CD14-positive monocyte (primary cell): Measurements from ENCODE around the gene SLX9. TPM values are rescaled to one million over a fixed set of nuclear protein-coding genes. Genes with fewer than 3 reads are reported as not detected.

Experiments used
- DNase-seq, 3 donors: peaks; one replicate each; pipeline ENCODE4 v3.0.0-alpha.2; 2011 to 2022
- H2AFZ ChIP-seq: 2 replicates; pipeline ENCODE4 v1.6.0; 2012; ENCODE audit warnings: mild to moderate bottlenecking, low read depth, low read length, inconsistent platforms; ENCODE audit not compliant: insufficient read depth, poor library complexity, severe bottlenecking
- H3K27ac ChIP-seq, 2 donors: 1 replicate in 1 of 2; 2 replicates in 1 of 2; pipeline ENCODE4 v1.5.1; 2012 to 2013; ENCODE audit warnings: low read length in 2 of 2, control low read depth in 1 of 2, inconsistent platforms in 1 of 2, low read depth in 1 of 2, mild to moderate bottlenecking in 1 of 2
- H3K27me3 ChIP-seq, 2 donors: one replicate each; pipeline versions ENCODE4 v1.6.0 to v1.6.1; 2011 to 2013; ENCODE audit warnings: low read length in 2 of 2; ENCODE audit not compliant: control insufficient read depth in 2 of 2, insufficient read depth in 2 of 2
- H3K36me3 ChIP-seq, 2 donors: replicated peaks in 1 of 2; 1 replicate in 1 of 2; 2 replicates in 1 of 2; pipeline versions ENCODE4 v1.5.1 to v1.6.1; 2012 to 2013; ENCODE audit warnings: low read length in 2 of 2, control low read depth in 1 of 2, inconsistent platforms in 1 of 2, mild to moderate bottlenecking in 1 of 2; ENCODE audit not compliant: insufficient read depth in 2 of 2, control insufficient read depth in 1 of 2
- H3K4me1 ChIP-seq, 2 donors: 1 replicate in 1 of 2; 2 replicates in 1 of 2; pipeline versions ENCODE4 v1.5.1 to v1.6.1; 2012 to 2013; ENCODE audit warnings: low read length in 2 of 2, control low read depth in 1 of 2, inconsistent platforms in 1 of 2, mild to moderate bottlenecking in 1 of 2, moderate library complexity in 1 of 2; ENCODE audit not compliant: insufficient read depth in 2 of 2, control insufficient read depth in 1 of 2
- H3K4me2 ChIP-seq: replicated peaks from 2 replicates; pipeline ENCODE3; 2012; ENCODE audit warnings: low read length, moderate library complexity, mild to moderate bottlenecking; ENCODE audit not compliant: poor library complexity, severe bottlenecking; ENCODE audit errors: extremely low read depth
- H3K4me3 ChIP-seq, 3 experiments: fragments of 200-600 bp in 1 of 3; sonication (generic) in 1 of 3; replicated peaks in 1 of 3; 1 replicate in 2 of 3; 2 replicates in 1 of 3; pipeline ENCODE4 v1.5.1; 2011 to 2013; ENCODE audit warnings: low read length in 3 of 3, mild to moderate bottlenecking in 3 of 3, control low read depth in 2 of 3, low read depth in 2 of 3, inconsistent platforms in 1 of 3, moderate library complexity in 1 of 3
- H3K79me2 ChIP-seq: 2 replicates; pipeline ENCODE4 v1.6.0; 2012; ENCODE audit warnings: mild to moderate bottlenecking, control low read depth, inconsistent platforms, low read length, moderate library complexity; ENCODE audit not compliant: insufficient read depth
- H3K9ac ChIP-seq: 2 replicates; pipeline ENCODE4 v1.6.0; 2017; ENCODE audit warnings: low read length, mild to moderate bottlenecking; ENCODE audit not compliant: insufficient read depth, poor library complexity, severe bottlenecking
- H3K9me3 ChIP-seq, 2 donors: replicated peaks in 1 of 2; 1 replicate in 1 of 2; 2 replicates in 1 of 2; pipeline versions ENCODE4 v1.5.1 to v1.6.1; 2012 to 2013; ENCODE audit warnings: low read length in 2 of 2, control low read depth in 1 of 2; ENCODE audit not compliant: control insufficient read depth in 1 of 2, insufficient read depth in 1 of 2
- H4K20me1 ChIP-seq: 2 replicates; pipeline ENCODE4 v1.6.0; 2012; ENCODE audit warnings: mild to moderate bottlenecking, low read length, control low read depth, moderate library complexity; ENCODE audit not compliant: insufficient read depth
- H3K27ac Mint-ChIP-seq, 7 donors: one replicate each; pipeline ENCODE4 v1.8.0; 2020; ENCODE audit warnings: mild to moderate bottlenecking in 7 of 7, mixed read lengths in 7 of 7, moderate library complexity in 6 of 7, inconsistent platforms in 2 of 7
- H3K27me3 Mint-ChIP-seq, 3 donors: one replicate each; pipeline ENCODE4 v1.8.0; 2021 to 2022; ENCODE audit warnings: low read depth in 3 of 3, mild to moderate bottlenecking in 3 of 3, mixed read lengths in 3 of 3, moderate library complexity in 3 of 3, inconsistent platforms in 1 of 3
- H3K36me3 Mint-ChIP-seq, 2 donors: one replicate each; pipeline ENCODE4 v1.8.0; 2020; ENCODE audit warnings: mixed read lengths in 2 of 2, inconsistent platforms in 1 of 2, mild to moderate bottlenecking in 1 of 2
- H3K4me1 Mint-ChIP-seq: one replicate; pipeline ENCODE4 v1.8.0; 2020; ENCODE audit warnings: mild to moderate bottlenecking, mixed read lengths
- H3K4me3 Mint-ChIP-seq, 2 donors: one replicate each; pipeline ENCODE4 v1.8.0; 2020; ENCODE audit warnings: mild to moderate bottlenecking in 2 of 2, mixed read lengths in 2 of 2, moderate library complexity in 1 of 2
- H3K9me3 Mint-ChIP-seq, 7 donors: one replicate each; pipeline ENCODE4 v1.8.0; 2020 to 2022; ENCODE audit warnings: mixed read lengths in 7 of 7, mild to moderate bottlenecking in 6 of 7, moderate library complexity in 6 of 7, inconsistent platforms in 2 of 7
- WGBS: methylation state at CpG from one replicate; pipeline ENCODE4 v1.1.5; 2013; ENCODE audit warnings: missing lambda C conversion rate; ENCODE audit not compliant: insufficient coverage; 5-methylcytosine and 5-hydroxymethylcytosine counted together
- intact Hi-C, 2 donors: fragments of 100-400 bp; cut with micrococcal nuclease; formaldehyde crosslinking; loops; one replicate each; pipeline versions ENCODE4 v1.15.0 to v1.15.1; 2023
- polyA minus RNA-seq: library from RNA; depleted of rRNA, polyadenylated mRNA; stranded (reverse); fragments of >200 nt; gene quantifications from 2 replicates; pipeline ENCODE4 v1.2.3, GENCODE V29; 2012
- polyA plus RNA-seq, 3 donors: library from polyadenylated mRNA; depleted of rRNA in 1 of 3; unstranded in 2 of 3; stranded (reverse) in 1 of 3; fragments of 300-500 nt in 2 of 3; fragments of >200 nt in 1 of 3; fragmentation: Illumina TruSeq in 2 of 3; gene quantifications; 1 replicate in 2 of 3; 2 replicates in 1 of 3; pipeline ENCODE4 v1.2.3, GENCODE V29; 2012 to 2021
- total RNA-seq, 12 experiments: library from RNA in 1 of 12; stranded (reverse) in 1 of 12; fragments of 120-200 nt in 1 of 12; gene quantifications; one replicate each; pipeline ENCODE4 v1.2.4 and lab custom pipeline; 2013 to 2026; ENCODE audit warnings: mixed read lengths in 6 of 12, inconsistent platforms in 1 of 12
- TF ChIP-seq, protein P1 (sequence below): fragments of 200-600 bp; IDR thresholded peaks from one replicate; pipeline ENCODE4 v1.8.0; 2022; ENCODE audit warnings: antibody characterized with exemption, mild to moderate bottlenecking

SLX9 gene, protein sequence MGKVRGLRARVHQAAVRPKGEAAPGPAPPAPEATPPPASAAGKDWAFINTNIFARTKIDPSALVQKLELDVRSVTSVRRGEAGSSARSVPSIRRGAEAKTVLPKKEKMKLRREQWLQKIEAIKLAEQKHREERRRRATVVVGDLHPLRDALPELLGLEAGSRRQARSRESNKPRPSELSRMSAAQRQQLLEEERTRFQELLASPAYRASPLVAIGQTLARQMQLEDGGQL
- 12.7 TPM for total RNA-seq (2013)
- polyA plus RNA-seq (1 to 10 TPM; 7.5 to 9.0 (median 9.0) TPM), polyA minus RNA-seq (7.3 and 14.1 TPM in 2 replicates), total RNA-seq (lab: John Stamatoyannopoulos, UW) (1.2 to 6.6 (median 4.4) reads per million in 11 experiments)

DNA sequence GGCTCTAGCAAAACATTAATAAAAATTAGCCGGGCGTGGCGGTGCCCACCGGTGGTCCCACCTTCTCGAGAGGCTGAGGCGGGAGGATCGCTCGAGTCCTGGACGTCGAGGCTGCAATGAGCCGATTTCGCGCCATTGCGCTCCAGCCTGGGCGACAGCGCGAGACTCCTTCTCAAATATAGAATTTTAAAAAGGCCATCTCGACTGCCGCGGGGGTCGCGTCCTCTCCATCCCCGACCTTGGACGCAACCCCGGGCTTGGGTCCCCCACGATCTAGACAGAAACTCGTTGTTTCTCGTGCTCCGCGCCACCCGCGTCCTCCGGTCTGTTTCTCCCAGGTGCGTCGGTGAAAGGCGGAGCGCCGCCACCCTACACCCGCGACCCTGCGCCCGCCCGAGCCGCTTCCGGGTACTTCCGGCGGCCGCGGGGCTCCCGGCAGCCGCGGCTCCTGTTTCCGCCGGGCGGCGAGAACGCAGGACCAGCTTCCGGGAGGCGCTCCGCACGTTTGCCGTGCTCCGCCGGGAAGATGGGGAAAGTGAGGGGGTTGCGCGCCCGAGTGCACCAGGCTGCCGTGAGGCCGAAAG, at the start of gene SLX9:
Gene SLX9 (plus strand): TSS at position 498 of the 584 bp plus-strand sequence. CDS start 29 bp downstream, at position 527.
- H3K27me3 Mint-ChIP-seq, result peaks cover 0 to 2% (median 2%) of the 10 kb centered on the region in 3 donors
- H4K20me1 ChIP-seq, result peaks cover 27% of the 10 kb centered on the region
- TF ChIP-seq, protein P1, sequence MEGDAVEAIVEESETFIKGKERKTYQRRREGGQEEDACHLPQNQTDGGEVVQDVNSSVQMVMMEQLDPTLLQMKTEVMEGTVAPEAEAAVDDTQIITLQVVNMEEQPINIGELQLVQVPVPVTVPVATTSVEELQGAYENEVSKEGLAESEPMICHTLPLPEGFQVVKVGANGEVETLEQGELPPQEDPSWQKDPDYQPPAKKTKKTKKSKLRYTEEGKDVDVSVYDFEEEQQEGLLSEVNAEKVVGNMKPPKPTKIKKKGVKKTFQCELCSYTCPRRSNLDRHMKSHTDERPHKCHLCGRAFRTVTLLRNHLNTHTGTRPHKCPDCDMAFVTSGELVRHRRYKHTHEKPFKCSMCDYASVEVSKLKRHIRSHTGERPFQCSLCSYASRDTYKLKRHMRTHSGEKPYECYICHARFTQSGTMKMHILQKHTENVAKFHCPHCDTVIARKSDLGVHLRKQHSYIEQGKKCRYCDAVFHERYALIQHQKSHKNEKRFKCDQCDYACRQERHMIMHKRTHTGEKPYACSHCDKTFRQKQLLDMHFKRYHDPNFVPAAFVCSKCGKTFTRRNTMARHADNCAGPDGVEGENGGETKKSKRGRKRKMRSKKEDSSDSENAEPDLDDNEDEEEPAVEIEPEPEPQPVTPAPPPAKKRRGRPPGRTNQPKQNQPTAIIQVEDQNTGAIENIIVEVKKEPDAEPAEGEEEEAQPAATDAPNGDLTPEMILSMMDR, result no peak
- peak within 1 kb of the TSS; percentile 55 to 84 (median 55) for H3K4me3 ChIP-seq
- WGBS, result 4% methylated on average over 69 of the region's 69 CpGs
- peaks cover 12 to 14% of the 10 kb centered on the region in 2 donors for H3K36me3 ChIP-seq
- peak; percentile 48 to 52 (median 51) for DNase-seq
- H3K36me3 Mint-ChIP-seq, result peaks cover 24 to 32% of the 10 kb centered on the region in 2 donors
- peaks cover 0 to 9% (median 7%) of the 10 kb centered on the region in 7 donors for H3K9me3 Mint-ChIP-seq
- H3K27ac ChIP-seq, result peak within 1 kb of the TSS in 1 of 2 donors; percentile 47
- H3K27me3 ChIP-seq, result no peaks in the 10 kb centered on the region
- peaks cover 46% of the 10 kb centered on the region for H3K79me2 ChIP-seq
- H3K27ac Mint-ChIP-seq, result peak within 1 kb of the TSS in 6 of 7 donors; percentile 53 to 85 (median 65)
- peak within 1 kb of the TSS; percentile 69 for H3K9ac ChIP-seq
- H3K4me1 Mint-ChIP-seq, result peaks cover 27% of the 10 kb centered on the region
- peaks cover 20 to 29% of the 10 kb centered on the region in 2 donors for H3K4me1 ChIP-seq
- peak within 1 kb of the TSS; percentile 94 for H3K4me2 ChIP-seq
- H3K9me3 ChIP-seq, result peaks cover 3 to 6% of the 10 kb centered on the region in 2 donors
- peak within 1 kb of the TSS; percentile 86 for H2AFZ ChIP-seq
- intact Hi-C loops, result no loop called here
- peak within 1 kb of the TSS; percentile 83 to 92 for H3K4me3 Mint-ChIP-seq

DNA sequence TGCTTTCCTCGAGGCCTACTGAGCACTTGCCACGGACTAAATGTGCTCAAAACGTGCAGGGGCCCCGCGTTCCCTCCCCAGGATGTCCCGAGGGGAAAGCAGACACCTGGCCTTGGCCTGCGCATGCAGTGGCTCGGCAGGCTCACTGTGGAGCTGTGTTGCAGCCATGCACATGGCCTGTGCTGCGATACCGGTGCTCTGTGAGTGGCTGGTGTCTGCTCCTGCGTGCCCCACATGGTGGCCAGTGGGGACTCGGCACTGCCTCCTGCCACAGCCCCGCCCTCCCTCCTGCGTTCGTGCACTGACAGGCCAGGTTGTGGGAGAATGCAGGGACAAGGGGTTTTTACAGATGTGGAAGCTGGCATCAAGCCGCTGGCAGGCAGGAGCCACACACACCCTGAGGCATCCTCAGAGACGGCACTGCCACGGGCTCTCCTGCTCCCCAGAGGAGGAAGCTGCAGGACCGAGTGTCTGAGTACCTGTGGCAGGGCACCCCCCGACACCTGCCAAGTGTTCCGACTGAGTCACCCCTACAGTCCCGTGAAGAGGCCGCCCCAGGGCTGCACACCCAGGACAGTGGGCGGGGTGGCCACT, 49.4 kb upstream of the SLX9 start:
- intact Hi-C loops, result no loop called here
- peaks cover 0 to 21% of the 10 kb centered on the region in 2 donors for H3K4me1 ChIP-seq
- H3K4me1 Mint-ChIP-seq, result peaks cover 11% of the 10 kb centered on the region

More for the DNA sequence above, 49.4 kb upstream of the SLX9 start:
- no peaks in the 10 kb centered on the region for H3K9me3 ChIP-seq
- peaks cover 62% of the 10 kb centered on the region for H3K79me2 ChIP-seq
- H3K36me3 ChIP-seq, result peaks cover 95 to 100% of the 10 kb centered on the region in 2 donors
- Mint-ChIP-seq H3K4me3 (no peak overlapping the region), H3K9me3 (peaks cover 0 to 2% (median 0%) of the 10 kb centered on the region in 7 donors), H3K36me3 (peaks cover 69 to 95% of the 10 kb centered on the region in 2 donors), H3K27me3 (no peaks in the 10 kb centered on the region), H3K27ac (peak overlapping the region in 4 of 7 donors; percentile 41 to 84 (median 64))
- peak overlapping the region; percentile 13 to 34 for H3K27ac ChIP-seq
- H3K4me3 ChIP-seq, result no peak overlapping the region
- no peak overlapping the region for H3K4me2 ChIP-seq
- no peak for DNase-seq
- no peak overlapping the region for H2AFZ ChIP-seq
- H3K9ac ChIP-seq, result no peak overlapping the region
- 93% methylated on average over 19 of the region's 24 CpGs for WGBS
- TF ChIP-seq, protein P1, result no peak
- no peaks in the 10 kb centered on the region for H3K27me3 ChIP-seq
- peaks cover 100% of the 10 kb centered on the region for H4K20me1 ChIP-seq
